ENCODE data around the gene LANCL3.

- TF ChIP-seq MAX (IDR thresholded peaks at IDR 0.05; ENCODE audit: low read depth, low read length) (no peak), CTCF (IDR thresholded peaks at IDR 0.05; ENCODE audit: low read depth, low read length) (no peak), MYC (IDR thresholded peaks at IDR 0.05; ENCODE audit: low read depth, low read length) (no peak), POLR2A (IDR thresholded peaks at IDR 0.05; ENCODE audit: extremely low read depth, insufficient read length) (no peak)
Observed at GRCh38 chrX:37627602-37628001, 56.1 kb downstream of the LANCL3 start.
